HL-60 (cell line): Measurements from ENCODE around the gene PPID.

Experiments used
- CTCF ChIP-seq: IDR thresholded peaks from one replicate; pipeline ENCODE4 v1.5.1; 2011; ENCODE audit warnings: low read length, control low read depth, inconsistent platforms; ENCODE audit not compliant: insufficient read depth
- GABPA ChIP-seq: IDR thresholded peaks from 2 replicates; pipeline ENCODE4 v1.6.1; 2012; ENCODE audit warnings: low read depth
- POLR2AphosphoS5 ChIP-seq: IDR thresholded peaks from 2 replicates; pipeline ENCODE4 v1.6.1; 2012; ENCODE audit warnings: low read depth

GRCh38 chr4:158710814-158711213 lies 12.4 kb downstream of the PPID start:
- TF ChIP-seq CTCF (no peak), GABPA (no peak), POLR2AphosphoS5 (no peak)
